Effector memory CD8-positive, alpha-beta T cell (primary cell): ENCODE results near the gene WHRN.

ENCODE experiments used
- ATAC-seq: fragments of 150-1000 bp; cut with Tn5 transposase; replicated peaks from 2 replicates; pipeline ENCODE4 v1.10.0; 2021; ENCODE audit warnings: mild to moderate bottlenecking, moderate library complexity
- DNase-seq, 3 experiments: peaks; one replicate each; pipeline ENCODE4 v3.0.0; 2021
- H3K27ac Mint-ChIP-seq, 2 donors: one replicate each; pipeline ENCODE4 v1.8.0; 2022; ENCODE audit warnings: mild to moderate bottlenecking in 2 of 2, mixed read lengths in 2 of 2, moderate library complexity in 2 of 2
- H3K27me3 Mint-ChIP-seq, 2 donors: one replicate each; pipeline ENCODE4 v1.8.0; 2022; ENCODE audit warnings: mixed read lengths in 2 of 2
- H3K36me3 Mint-ChIP-seq: one replicate; pipeline ENCODE4 v1.8.0; 2022; ENCODE audit warnings: mild to moderate bottlenecking, moderate library complexity, mixed read lengths; ENCODE audit not compliant: insufficient read depth
- H3K4me1 Mint-ChIP-seq, 2 donors: one replicate each; pipeline ENCODE4 v1.8.0; 2022; ENCODE audit warnings: low read depth in 2 of 2, mixed read lengths in 2 of 2
- H3K4me3 Mint-ChIP-seq, 2 donors: one replicate each; pipeline ENCODE4 v1.8.0; 2022; ENCODE audit warnings: mild to moderate bottlenecking in 2 of 2, mixed read lengths in 2 of 2, moderate library complexity in 2 of 2
- H3K9me3 Mint-ChIP-seq, 2 donors: one replicate each; pipeline ENCODE4 v1.8.0; 2022; ENCODE audit warnings: mixed read lengths in 2 of 2

Gene WHRN

DNA sequence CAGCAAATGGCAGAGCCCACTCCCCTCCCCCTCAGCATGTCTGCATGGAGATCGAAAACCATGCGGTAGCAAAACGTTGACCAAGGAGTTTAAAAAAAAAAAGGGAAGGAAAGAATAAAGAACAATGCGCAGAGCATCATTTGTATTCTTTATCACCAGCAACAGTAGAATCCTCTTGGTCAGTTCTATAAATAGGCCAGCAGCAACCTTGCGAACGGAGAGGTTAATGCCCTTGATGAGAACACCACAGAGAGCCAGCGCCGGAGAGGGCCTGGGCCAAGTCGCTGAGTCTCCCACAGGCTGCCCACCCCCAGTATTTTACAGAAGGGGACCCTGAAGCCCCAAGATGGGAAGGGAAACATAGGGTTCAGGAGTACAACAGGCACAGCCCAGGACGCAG lies 22.7 kb downstream of the WHRN start:
- no peaks in the 10 kb centered on the region for H3K27me3 Mint-ChIP-seq
- DNase-seq (no peak), ATAC-seq (no peak)
- H3K27ac Mint-ChIP-seq: peak overlapping the region; percentile 23 to 85
- no peaks in the 10 kb centered on the region for H3K9me3 Mint-ChIP-seq
- peaks cover 82% of the 10 kb centered on the region for H3K36me3 Mint-ChIP-seq
- peaks cover 32 to 42% of the 10 kb centered on the region in 2 donors for H3K4me1 Mint-ChIP-seq
- no peak overlapping the region for H3K4me3 Mint-ChIP-seq

DNA sequence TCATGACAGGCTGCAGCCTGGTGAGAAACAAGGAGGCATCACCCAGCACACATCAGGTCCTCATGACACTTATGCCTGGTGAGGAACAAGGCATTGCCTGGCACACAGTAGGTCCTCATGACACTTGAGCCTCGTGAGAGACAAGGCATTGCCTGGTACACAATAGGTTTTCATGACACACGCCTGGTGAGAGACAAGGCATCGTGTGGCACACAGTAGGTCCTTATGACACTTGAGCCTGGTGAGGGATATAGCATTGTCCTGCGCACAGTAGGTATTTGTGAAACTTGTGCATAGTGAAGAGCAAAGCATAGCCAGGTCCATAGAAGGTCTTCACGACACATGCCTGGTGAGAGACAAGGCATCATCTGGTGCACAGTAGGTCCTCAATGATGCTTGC lies 23.5 kb downstream of the WHRN start:
- peaks cover 29 to 37% of the 10 kb centered on the region in 2 donors for H3K4me1 Mint-ChIP-seq
- ATAC-seq (no peak), DNase-seq (no peak)
- H3K27me3 Mint-ChIP-seq: no peaks in the 10 kb centered on the region
- H3K4me3 Mint-ChIP-seq: peak overlapping the region in 1 of 2 donors; percentile 5
- no peaks in the 10 kb centered on the region for H3K9me3 Mint-ChIP-seq
- H3K27ac Mint-ChIP-seq: peak overlapping the region in 1 of 2 donors; percentile 85
- peaks cover 86% of the 10 kb centered on the region for H3K36me3 Mint-ChIP-seq

DNA sequence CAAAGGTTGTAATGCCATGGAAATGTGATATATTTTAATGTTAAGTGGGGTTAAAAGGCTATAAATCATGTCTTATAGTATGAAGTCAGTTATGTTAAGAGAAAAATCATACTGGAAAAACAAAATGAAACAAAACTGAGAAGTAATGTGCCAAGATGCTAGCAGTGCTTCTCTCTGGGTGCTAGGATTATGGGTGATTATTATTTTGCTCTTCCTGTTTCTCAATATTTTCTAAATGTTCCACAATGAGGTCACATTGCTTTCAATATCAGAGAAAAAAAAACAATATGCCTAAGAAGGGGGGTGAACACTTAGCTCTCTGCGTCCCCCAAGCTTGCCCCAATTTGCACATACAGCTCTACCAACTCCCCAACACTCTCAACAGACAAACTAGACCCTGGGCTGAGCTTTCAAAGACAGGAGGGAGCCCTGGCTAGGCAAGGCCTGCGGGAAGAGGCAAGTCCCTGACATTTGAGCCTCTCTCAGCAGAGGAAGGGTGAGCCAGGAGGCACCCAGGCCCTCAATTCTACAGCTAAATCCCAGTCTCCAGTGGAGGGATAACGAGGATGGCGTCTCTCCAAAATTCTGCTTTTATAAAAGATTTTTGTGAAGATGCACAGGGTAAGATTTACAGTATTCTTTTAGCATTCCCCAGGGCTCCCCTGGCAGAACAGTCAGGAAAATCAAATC lies 24.4 kb downstream of the WHRN start:
- DNase-seq (no peak), ATAC-seq (peak; percentile 18)
- peak overlapping the region in 1 of 2 donors; percentile 36 for H3K4me3 Mint-ChIP-seq
- peaks cover 0 to 6% of the 10 kb centered on the region in 2 donors for H3K27me3 Mint-ChIP-seq
- peaks cover 36 to 37% of the 10 kb centered on the region in 2 donors for H3K4me1 Mint-ChIP-seq
- no peaks in the 10 kb centered on the region for H3K9me3 Mint-ChIP-seq
- peak overlapping the region; percentile 41 to 85 for H3K27ac Mint-ChIP-seq
- H3K36me3 Mint-ChIP-seq: peaks cover 92% of the 10 kb centered on the region

DNA sequence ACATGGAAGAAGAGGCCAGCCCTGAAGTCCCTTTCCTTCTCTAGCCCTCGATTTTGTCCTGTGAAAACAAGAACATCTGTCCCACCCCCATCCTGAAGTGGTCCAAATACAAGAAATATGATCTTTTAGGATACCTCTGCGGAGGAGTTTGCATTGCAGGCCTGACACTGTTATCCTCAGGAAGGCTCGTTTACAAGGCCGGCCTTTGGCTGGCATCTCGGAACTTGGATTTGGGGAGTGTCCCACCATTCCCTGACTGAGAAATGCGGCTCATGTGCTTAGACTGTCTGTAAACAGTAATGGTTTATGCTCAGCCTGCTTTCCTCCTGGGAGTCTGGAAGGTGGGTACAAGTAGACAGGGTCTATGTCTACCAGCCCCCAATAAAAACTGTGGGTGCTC lies 26.4 kb downstream of the WHRN start:
- Mint-ChIP-seq H3K4me3 (no peak overlapping the region), H3K9me3 (no peaks in the 10 kb centered on the region), H3K4me1 (peaks cover 30 to 36% of the 10 kb centered on the region in 2 donors), H3K36me3 (peaks cover 88% of the 10 kb centered on the region), H3K27ac (peak overlapping the region in 1 of 2 donors; percentile 83), H3K27me3 (peaks cover 0 to 6% of the 10 kb centered on the region in 2 donors)
- DNase-seq (no peak), ATAC-seq (no peak)

DNA sequence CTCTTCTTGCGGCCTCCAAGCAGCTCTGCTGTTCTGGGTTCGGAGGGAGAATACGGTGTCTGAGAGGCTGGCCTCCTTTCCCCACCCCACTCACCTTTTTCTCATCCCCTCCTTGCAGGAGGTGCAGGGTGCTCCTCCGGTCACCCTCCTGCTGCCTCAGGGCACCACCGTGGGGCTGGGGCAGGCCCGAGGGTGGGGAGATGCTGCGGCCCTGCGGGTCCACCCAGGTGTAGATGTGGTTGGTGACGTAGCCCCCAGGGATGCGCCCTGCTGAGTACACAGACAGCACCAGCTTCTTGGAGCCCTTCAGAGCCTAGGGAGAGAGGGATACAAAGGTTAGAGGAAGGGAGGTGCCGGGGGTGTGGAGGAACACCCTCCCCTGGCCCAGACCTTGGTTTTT lies 26.8 kb downstream of the WHRN start:
- Mint-ChIP-seq H3K4me3 (no peak overlapping the region), H3K4me1 (peaks cover 26 to 33% of the 10 kb centered on the region in 2 donors), H3K27ac (no peak overlapping the region), H3K36me3 (peaks cover 86% of the 10 kb centered on the region), H3K27me3 (peaks cover 0 to 6% of the 10 kb centered on the region in 2 donors), H3K9me3 (no peaks in the 10 kb centered on the region)
- ATAC-seq (no peak), DNase-seq (no peak)

DNA sequence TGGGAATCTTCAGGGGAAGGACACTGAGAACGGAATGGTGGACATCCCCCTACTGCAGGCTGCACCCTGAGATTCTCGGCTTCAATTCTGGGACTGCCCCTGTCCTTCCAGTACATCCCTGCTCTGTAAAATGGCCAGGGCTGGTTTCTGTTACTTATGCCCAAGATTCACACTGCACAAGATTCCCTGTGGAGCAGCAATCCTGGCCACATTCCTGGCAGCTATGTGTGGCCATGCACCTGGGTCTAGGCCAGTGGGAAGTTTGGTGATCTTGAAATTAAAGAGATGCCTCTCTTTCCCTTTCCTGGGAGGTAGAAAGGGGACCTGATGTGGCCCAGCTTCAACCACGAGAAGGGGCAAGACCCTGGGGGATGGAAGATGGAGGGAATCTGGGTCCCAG lies 27.6 kb downstream of the WHRN start:
- Mint-ChIP-seq H3K4me3 (no peak overlapping the region), H3K4me1 (peaks cover 23 to 30% of the 10 kb centered on the region in 2 donors), H3K27ac (peak overlapping the region in 1 of 2 donors; percentile 83), H3K36me3 (peaks cover 86% of the 10 kb centered on the region), H3K27me3 (peaks cover 0 to 6% of the 10 kb centered on the region in 2 donors), H3K9me3 (no peaks in the 10 kb centered on the region)
- no peak for DNase-seq
- no peak for ATAC-seq

DNA sequence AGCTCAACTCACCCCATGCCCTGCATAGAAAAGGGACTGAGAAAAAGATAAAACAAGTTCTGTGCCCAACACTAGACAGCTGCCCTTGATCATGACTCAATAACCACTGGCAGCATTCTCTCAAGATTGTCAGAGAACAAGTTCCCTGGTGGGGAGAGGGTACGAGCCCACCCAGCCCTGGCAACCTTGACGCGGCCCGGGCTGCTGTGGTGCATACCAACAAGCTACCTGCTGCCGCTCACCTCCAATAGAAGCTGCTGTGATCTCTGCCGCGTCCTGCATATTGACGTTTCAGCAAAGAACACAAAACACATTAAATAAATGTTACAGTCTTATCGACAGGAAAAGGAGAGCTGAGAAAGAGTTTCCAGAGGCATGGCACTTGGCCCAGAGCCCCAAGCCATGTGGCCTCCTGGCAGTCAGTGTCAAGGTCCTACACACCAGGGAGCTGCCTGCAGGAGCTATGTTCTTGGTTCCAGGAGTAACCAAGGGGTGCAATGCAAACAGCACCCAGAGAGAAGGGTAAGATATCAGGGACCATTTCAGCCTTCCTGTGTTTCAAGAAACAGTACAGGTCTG lies 28.3 kb downstream of the WHRN start:
- peak overlapping the region in 1 of 2 donors; percentile 11 for H3K4me3 Mint-ChIP-seq
- no peak for ATAC-seq
- H3K4me1 Mint-ChIP-seq: peaks cover 18 to 33% of the 10 kb centered on the region in 2 donors
- H3K27ac Mint-ChIP-seq: peak overlapping the region in 1 of 2 donors; percentile 83
- H3K36me3 Mint-ChIP-seq: peaks cover 86% of the 10 kb centered on the region
- peaks cover 0 to 6% of the 10 kb centered on the region in 2 donors for H3K27me3 Mint-ChIP-seq
- no peak for DNase-seq
- no peaks in the 10 kb centered on the region for H3K9me3 Mint-ChIP-seq

DNA sequence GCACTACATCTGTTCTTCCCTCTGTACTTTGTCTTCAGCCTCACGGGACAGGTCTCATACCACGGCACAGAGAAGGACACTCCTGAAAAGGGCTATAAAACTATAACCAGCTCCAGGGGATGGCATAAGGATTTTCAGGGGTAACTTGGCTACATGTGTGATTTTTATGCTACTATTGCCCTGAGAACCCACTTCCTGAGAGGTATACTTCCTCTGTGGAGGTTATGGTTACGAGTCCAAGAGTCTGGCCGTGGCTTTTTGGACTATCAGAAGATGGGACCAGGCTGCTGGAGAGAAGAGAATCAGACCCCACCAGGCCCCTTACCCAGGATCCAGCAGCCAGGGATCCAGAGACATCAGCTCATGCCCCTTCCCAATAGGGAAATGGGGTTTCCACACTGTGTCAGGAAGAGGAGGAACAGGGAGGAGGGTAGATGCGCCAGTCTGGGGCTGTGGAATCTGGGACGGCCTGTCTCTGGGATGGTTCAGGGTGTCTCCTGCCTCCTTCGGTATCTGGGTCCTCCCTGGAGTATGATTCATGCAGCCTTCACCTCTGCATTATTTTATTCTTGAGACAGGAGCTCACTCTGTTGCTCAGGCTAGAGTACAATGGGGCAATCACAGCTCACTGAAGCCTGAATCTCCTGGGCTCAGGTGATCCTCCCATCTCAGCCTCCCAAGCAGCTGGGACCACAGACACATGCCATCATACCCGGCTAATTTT lies 29.7 kb downstream of the WHRN start:
- Mint-ChIP-seq H3K9me3 (no peaks in the 10 kb centered on the region), H3K27me3 (peaks cover 0 to 6% of the 10 kb centered on the region in 2 donors), H3K27ac (peak overlapping the region; percentile 41 to 83), H3K4me1 (peaks cover 15 to 23% of the 10 kb centered on the region in 2 donors), H3K36me3 (peaks cover 79% of the 10 kb centered on the region), H3K4me3 (peak overlapping the region in 1 of 2 donors; percentile 11)
- ATAC-seq (peak; percentile 33), DNase-seq (no peak)

DNA sequence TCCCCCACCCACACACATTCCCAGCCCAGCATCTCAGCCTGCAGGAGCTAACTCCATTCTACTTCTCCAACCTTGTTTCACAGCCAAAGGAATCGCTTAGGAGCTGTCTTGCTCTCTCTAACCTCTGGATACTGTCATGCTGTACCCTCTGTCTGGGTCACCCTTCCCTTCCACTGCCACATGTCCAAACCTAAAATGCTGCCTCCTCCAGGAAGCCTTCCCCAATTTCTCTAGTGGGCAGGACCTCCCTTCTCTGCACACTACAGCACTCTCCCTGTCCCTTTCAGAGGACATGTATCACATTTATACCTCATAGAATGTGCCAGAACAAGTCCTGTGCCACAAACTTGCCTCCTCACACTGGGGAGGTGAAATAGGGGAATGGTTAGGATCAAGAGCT lies 30.8 kb downstream of the WHRN start:
- DNase-seq: no peak
- H3K36me3 Mint-ChIP-seq: peaks cover 82% of the 10 kb centered on the region
- H3K4me1 Mint-ChIP-seq: peaks cover 15 to 23% of the 10 kb centered on the region in 2 donors
- peaks cover 0 to 6% of the 10 kb centered on the region in 2 donors for H3K27me3 Mint-ChIP-seq
- H3K27ac Mint-ChIP-seq: peak overlapping the region in 1 of 2 donors; percentile 83
- H3K4me3 Mint-ChIP-seq: no peak overlapping the region
- peaks cover 0 to 1% of the 10 kb centered on the region in 2 donors for H3K9me3 Mint-ChIP-seq
- ATAC-seq: no peak

DNA sequence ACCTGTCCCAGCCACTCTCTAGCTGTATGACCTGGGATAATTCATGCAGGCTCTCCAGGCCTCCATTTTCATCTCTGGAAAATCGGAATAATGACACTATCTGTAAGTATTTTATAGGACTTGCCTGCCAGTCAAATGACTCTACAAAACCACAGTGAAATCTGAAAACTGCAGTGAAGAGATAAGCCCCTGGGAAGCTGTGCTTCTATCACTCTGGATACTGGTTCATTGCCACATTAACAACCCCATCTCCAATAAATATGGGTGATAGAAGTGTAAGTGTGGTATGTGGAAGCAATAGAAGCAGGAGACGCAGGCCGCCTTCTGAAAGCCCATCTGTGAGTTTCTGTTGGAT lies 31.8 kb downstream of the WHRN start:
- Mint-ChIP-seq H3K4me1 (peaks cover 15 to 24% of the 10 kb centered on the region in 2 donors), H3K36me3 (peaks cover 74% of the 10 kb centered on the region), H3K27me3 (peaks cover 0 to 6% of the 10 kb centered on the region in 2 donors), H3K27ac (peak overlapping the region in 1 of 2 donors; percentile 83), H3K9me3 (peaks cover 0 to 1% of the 10 kb centered on the region in 2 donors), H3K4me3 (no peak overlapping the region)
- ATAC-seq (no peak), DNase-seq (no peak)

DNA sequence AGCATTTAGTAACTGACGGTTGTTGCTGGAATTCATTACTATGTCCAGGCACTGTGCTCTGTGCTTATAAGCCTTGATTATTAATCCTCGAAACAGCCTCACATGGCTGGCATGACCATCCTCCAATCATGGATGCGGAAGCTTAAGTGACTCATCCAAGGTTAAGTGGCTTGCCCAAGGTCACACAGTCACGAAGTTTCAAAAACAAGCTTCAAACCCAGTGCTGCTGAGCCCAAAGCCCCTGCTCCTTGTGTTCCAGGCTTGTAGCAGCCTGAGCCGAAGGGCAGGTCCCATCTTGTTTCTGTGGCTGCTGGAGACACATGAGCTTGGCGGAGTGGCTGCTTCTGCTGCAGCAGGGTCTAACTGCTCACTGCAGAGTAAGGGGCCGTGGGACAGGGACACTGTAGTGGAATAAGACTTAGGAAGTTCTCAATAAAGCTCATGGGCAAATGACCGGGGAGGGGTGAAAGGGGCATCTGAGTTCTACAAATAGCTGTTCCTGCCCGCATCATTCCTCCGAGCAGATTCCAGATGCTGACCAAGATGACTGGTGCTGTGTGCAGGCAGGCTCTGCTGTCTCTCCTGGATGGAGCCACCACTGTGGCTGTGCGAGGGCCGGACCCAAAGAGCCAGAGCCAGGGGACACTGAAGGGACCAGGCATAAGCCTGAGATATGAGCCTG lies 32.4 kb downstream of the WHRN start:
- peaks cover 69% of the 10 kb centered on the region for H3K36me3 Mint-ChIP-seq
- peaks cover 0 to 1% of the 10 kb centered on the region in 2 donors for H3K9me3 Mint-ChIP-seq
- peaks cover 0 to 6% of the 10 kb centered on the region in 2 donors for H3K27me3 Mint-ChIP-seq
- H3K4me1 Mint-ChIP-seq: peaks cover 15 to 24% of the 10 kb centered on the region in 2 donors
- peak overlapping the region in 1 of 2 donors; percentile 83 for H3K27ac Mint-ChIP-seq
- DNase-seq: no peak
- H3K4me3 Mint-ChIP-seq: no peak overlapping the region
- no peak for ATAC-seq

DNA sequence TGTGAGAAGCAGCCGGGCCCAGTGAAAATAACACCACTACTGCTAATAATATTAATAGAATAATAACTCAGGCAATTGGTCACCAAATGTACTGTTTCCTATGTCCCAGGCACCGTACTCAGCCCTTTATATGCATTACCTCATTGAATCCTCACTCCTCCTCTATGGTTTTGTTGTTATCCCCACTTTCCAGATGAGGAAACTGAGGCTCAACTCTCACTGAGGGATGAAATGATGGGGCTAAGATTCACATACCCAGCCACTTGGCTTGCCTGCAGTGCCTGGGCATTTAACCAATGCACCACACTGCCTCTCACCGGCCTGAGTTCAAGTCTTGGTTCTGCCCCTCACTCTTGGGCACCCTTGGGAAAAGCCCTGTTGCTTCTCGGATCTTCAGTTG lies 34.1 kb downstream of the WHRN start:
- no peak overlapping the region for H3K27ac Mint-ChIP-seq
- DNase-seq: no peak
- no peak overlapping the region for H3K4me3 Mint-ChIP-seq
- ATAC-seq: no peak
- H3K4me1 Mint-ChIP-seq: peaks cover 15 to 18% of the 10 kb centered on the region in 2 donors
- peaks cover 0 to 1% of the 10 kb centered on the region in 2 donors for H3K9me3 Mint-ChIP-seq
- peaks cover 0 to 1% of the 10 kb centered on the region in 2 donors for H3K27me3 Mint-ChIP-seq
- H3K36me3 Mint-ChIP-seq: peaks cover 53% of the 10 kb centered on the region

DNA sequence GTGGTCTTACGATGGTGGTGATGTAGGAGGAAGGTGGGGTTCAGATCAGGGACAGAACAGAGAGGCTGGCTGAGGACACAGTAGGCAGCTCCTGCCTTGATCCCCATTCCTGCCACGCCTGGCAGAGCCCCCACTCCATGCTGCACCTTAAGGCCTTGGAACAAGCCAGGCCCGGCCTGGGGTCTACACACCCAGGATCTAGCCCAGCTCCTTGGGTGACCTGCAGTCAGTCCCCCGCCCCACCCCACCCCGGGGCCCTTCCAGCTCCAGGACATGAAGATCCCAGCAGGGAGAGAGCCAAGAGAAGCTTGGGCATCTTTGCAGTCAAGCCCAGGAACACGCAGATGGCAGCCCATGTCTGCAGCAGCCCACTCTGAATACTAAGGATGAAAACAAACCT lies 34.7 kb downstream of the WHRN start:
- no peaks in the 10 kb centered on the region for H3K27me3 Mint-ChIP-seq
- peak overlapping the region in 1 of 2 donors; percentile 63 for H3K27ac Mint-ChIP-seq
- H3K36me3 Mint-ChIP-seq: peaks cover 50% of the 10 kb centered on the region
- H3K9me3 Mint-ChIP-seq: peaks cover 0 to 1% of the 10 kb centered on the region in 2 donors
- no peak for DNase-seq
- peaks cover 11 to 14% of the 10 kb centered on the region in 2 donors for H3K4me1 Mint-ChIP-seq
- no peak for ATAC-seq
- H3K4me3 Mint-ChIP-seq: no peak overlapping the region
